ENCODE results near the gene TOX2.

- TF ChIP-seq CTCF (IDR thresholded peaks at IDR 0.05) (no peak), POLR2AphosphoS5 (IDR thresholded peaks at IDR 0.05; ENCODE audit: low read depth, low read length) (no peak), SIN3A (IDR thresholded peaks at IDR 0.05; ENCODE audit: borderline replicate concordance, insufficient read depth, low read depth, low read length) (no peak), TCF7L2 (IDR thresholded peaks at IDR 0.05; ENCODE audit: low read depth, low read length) (no peak)
Measured at GRCh38 chr20:44112889-44113617, 198.4 kb downstream of the TOX2 start.

All from Panc1 (cell line).